Parietal lobe (tissue), 1 donor: Measurements from ENCODE around the gene MOSPD2. TPM values are rescaled to one million over a fixed set of nuclear protein-coding genes. Genes with fewer than 3 reads are reported as not detected.

Source experiments
- total RNA-seq: library from RNA; depleted of rRNA; stranded (reverse); fragments of >200 nt; gene quantifications from one replicate; pipeline ENCODE4 v1.2.3, GENCODE V29; 2014

Gene MOSPD2
- 22.2 TPM for total RNA-seq

DNA sequence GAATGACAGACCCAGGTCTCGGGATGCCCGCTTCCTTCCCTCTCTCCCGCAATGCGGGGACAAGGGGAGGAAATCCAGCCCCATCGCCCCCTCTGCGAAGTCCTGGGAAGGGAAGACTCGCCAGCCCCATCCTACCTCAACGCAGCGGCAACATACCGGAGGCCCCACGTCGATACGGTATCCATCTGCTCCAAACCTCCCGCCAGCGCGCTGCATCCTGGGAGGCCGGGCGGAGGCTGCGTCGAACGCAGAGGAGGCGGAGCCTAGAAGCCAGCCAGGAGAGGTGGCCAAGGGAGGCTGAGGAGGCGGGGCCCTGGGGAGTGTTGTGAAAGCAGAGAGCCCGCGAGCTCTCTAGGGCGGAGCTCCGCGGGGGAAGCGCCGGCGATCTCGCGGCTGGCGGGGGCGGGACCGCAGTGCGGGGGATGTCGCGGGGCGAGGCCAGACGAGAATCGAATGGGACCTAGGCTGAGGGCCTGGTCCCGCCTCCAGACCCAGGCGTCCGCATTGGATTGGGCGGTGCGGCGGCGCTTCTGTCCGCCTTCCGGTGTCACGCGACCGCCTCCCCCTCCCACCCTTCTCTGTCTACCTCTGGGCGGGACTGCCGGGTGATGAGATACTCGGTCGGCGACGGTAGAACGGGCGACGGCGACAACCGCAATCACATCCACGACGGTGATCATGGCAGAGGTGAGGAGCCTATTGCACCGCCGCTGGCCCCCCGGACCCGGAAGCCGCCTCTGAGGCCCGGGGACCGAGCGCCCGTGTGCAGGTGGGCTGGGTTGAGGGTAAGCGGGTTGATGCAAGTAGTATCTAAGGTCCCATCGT, at the start of gene MOSPD2, which contains the start of gene FANCB:
Gene MOSPD2, plus strand, starts transcription at position 571 of the 825 bp plus-strand sequence. Its CDS starts 108 bp downstream, at position 679.
Gene FANCB, minus strand, starts transcription at position 219 of the 825 bp plus-strand sequence. CDS start 7,559 bp downstream, outside the sequence.

Other genes starting within 250 kb of the MOSPD2 start
- 11.6 TPM for gene FANCB, start 352 bp upstream of the MOSPD2 start, total RNA-seq